Measurements from ENCODE around the gene OXER1. TPM values are rescaled to one million over a fixed set of nuclear protein-coding genes. Genes with fewer than 3 reads are reported as not detected.

Gene OXER1
- 1 to 10 TPM in 1 of 4 donors, under 1 TPM in 2, not detected in 1; 0.78 to 1.3 (median 0.98) TPM for total RNA-seq

- Histone ChIP-seq H3K9me3 (no peaks in the 10 kb centered on the region), H3K36me3 (no peaks in the 10 kb centered on the region), H3K4me1 (no peaks in the 10 kb centered on the region), H3K27ac (no peak within 1 kb of the TSS), H3K27me3 (no peaks in the 10 kb centered on the region), H3K4me3 (replicated peaks in 1 of 3) (no peak within 1 kb of the TSS)
- DNase-seq: no peak
- 49 to 67% methylated on average over 3 to 4 of the region's 5 CpGs for WGBS, 2 donors
- TF ChIP-seq POLR2A (IDR thresholded peaks at IDR 0.05) (no peak), CTCF (IDR thresholded peaks at IDR 0.05) (no peak)
- intact Hi-C loops (cut with DNase I): no loop called here
Measured at GRCh38 chr2:42764096-42764495, at the start of gene OXER1. OXER1 (minus strand) TSS chr2:42764135; CDS start chr2:42764062, 73 bp downstream.

GRCh38 chr2:42812899-42813479 is 49.1 kb upstream of the OXER1 start:
- DNase-seq: no peak
- intact Hi-C loops (cut with DNase I): no loop called here
- Histone ChIP-seq H3K36me3 (no peaks in the 10 kb centered on the region), H3K4me3 (replicated peaks in 1 of 3) (no peak overlapping the region), H3K9me3 (no peaks in the 10 kb centered on the region), H3K4me1 (peaks cover 6 to 13% of the 10 kb centered on the region in 2 donors), H3K27me3 (no peaks in the 10 kb centered on the region), H3K27ac (no peak overlapping the region)
- 0 to 43% methylated on average over 1 of the region's 1 CpG for WGBS, 2 donors
- no peak for TF ChIP-seq POLR2A (IDR thresholded peaks at IDR 0.05)
- peak in 5 of 6 experiments; percentile 31 to 63 (median 56) for TF ChIP-seq CTCF (IDR thresholded peaks at IDR 0.05)

GRCh38 chr2:42810971-42811811 is 47.3 kb upstream of the OXER1 start:
- intact Hi-C loops (cut with DNase I): no loop called here

GRCh38 chr2:42810121-42810970 is 46.4 kb upstream of the OXER1 start:
- no peaks in the 10 kb centered on the region for H3K36me3 ChIP-seq
- H3K4me1 ChIP-seq: peaks cover 6 to 13% of the 10 kb centered on the region in 2 donors
- peak; percentile 92 to 95 for DNase-seq
- peak in 1 of 2 donors; percentile 83 for TF ChIP-seq POLR2A (IDR thresholded peaks at IDR 0.05)
- TF ChIP-seq CTCF (IDR thresholded peaks at IDR 0.05): no peak
- 0 to 5% methylated on average over 17 to 28 of the region's 83 CpGs for WGBS, 2 donors
- H3K9me3 ChIP-seq: no peaks in the 10 kb centered on the region
- no peaks in the 10 kb centered on the region for H3K27me3 ChIP-seq
- H3K27ac ChIP-seq: peak overlapping the region; percentile 98 to 99 (median 99)
- H3K4me3 ChIP-seq (replicated peaks in 1 of 3): peak overlapping the region; percentile 26 to 53 (median 41)
- intact Hi-C loops (cut with DNase I): no loop called here

More at GRCh38 chr2:42810971-42811811, 47.3 kb upstream of the OXER1 start:
- peak overlapping the region; percentile 98 to 99 (median 99) for H3K27ac ChIP-seq
- WGBS, 2 donors: 5 to 8% methylated on average over 29 of the region's 51 CpGs
- peaks cover 6 to 13% of the 10 kb centered on the region in 2 donors for H3K4me1 ChIP-seq
- TF ChIP-seq POLR2A (IDR thresholded peaks at IDR 0.05): peak in 1 of 2 donors; percentile 44
- TF ChIP-seq CTCF (IDR thresholded peaks at IDR 0.05): no peak
- H3K27me3 ChIP-seq: no peaks in the 10 kb centered on the region
- DNase-seq: peak; percentile 57 to 66
- peak overlapping the region; percentile 17 to 53 (median 41) for H3K4me3 ChIP-seq (replicated peaks in 1 of 3)
- H3K9me3 ChIP-seq: no peaks in the 10 kb centered on the region
- no peaks in the 10 kb centered on the region for H3K36me3 ChIP-seq

All from thyroid gland (tissue), 4 donors.